ENCODE results near the gene PBX3.

PBX3 gene

DNA sequence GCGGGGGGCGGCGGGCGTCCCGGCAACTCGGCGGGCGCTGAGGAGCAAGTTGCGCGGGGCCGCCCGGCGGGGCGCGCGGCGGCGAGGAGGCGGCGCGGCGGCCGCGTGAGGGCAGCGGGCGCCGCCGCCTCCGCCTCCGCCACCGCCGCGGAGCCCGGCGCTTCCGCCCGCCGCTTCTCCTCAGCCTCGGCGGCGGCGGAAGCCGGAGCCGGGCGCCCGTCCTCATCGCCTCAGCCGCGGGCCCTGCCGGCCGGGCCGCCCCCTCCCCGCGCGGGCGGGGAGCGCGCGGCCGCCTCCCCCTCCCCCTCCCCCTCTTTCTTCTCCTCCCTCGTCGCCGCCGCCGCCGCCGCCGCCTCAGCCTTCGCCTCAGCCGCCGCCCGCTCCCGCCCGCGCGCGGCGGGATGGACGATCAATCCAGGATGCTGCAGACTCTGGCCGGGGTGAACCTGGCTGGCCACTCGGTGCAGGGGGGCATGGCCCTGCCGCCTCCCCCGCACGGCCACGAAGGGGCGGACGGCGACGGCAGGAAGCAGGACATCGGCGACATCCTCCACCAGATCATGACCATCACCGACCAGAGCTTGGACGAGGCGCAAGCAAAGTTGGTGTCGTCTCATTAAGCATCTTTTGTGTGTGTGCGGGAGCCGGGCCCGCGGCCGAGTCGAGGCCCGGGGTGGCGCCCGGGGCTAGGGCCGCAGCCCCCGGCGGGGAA is at the start of gene PBX3:
Gene PBX3 (plus strand): TSS at position 321 of the 712 bp plus-strand sequence.
- DNase-seq (ENCODE audit: low read depth): peak; percentile 38

- no peak for DNase-seq (ENCODE audit: low read depth)
Measured at GRCh38 chr9:125699870-125700269, 47.3 kb upstream of the PBX3 start.

- DNase-seq (ENCODE audit: low read depth): peak; percentile 11
Measured at GRCh38 chr9:125700791-125701190, 46.4 kb upstream of the PBX3 start.

DNA sequence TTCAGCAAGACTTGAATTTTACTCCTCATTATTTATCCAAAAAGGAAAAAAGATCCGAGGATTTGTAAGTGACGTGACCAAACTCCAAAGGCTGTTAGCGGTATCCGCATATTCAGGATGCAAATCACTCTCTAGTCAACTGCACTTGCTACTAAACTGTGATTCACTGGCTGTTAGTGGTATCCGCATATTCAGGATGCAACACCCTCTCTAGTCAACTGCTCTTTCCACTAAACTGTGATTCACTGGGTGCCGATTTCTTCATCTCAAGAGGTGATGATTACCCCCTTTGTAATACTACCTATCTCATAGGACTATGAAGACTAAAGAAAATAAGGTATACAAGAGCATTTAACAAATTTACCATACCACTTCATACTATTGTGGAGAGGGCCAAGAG is 45.8 kb upstream of the PBX3 start:
- DNase-seq (ENCODE audit: low read depth): peak; percentile 75

DNA sequence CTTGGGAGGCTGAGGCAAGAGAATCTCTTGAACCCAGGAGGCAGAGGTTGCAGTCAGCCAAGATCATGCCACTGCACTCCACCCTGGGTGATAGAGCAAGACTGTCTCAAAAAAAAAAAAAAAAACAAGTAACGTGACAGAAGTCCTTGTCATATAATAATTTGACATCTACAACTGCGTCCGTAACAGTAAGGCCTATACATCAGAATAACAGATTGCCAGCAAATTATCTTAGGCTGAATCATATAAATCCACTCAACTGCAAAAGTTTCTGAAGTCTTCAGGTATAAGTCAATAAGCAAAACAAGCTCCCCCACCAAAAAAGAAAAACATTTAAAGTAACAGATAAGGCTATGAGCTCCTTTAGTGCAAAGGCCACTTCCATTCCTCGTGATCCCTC is 43.5 kb upstream of the PBX3 start:
- no peak for DNase-seq (ENCODE audit: low read depth)

- no peak for DNase-seq (ENCODE audit: low read depth)
Measured at GRCh38 chr9:125705893-125706292, 41.3 kb upstream of the PBX3 start.

- peak; percentile 97 for DNase-seq (ENCODE audit: low read depth)
Measured at GRCh38 chr9:125706651-125707471, 40.3 kb upstream of the PBX3 start, which contains the start of gene MAPKAP1. TSS of gene MAPKAP1 (minus strand) at chr9:125707208. CDS start at chr9:125672574, 34,634 bp downstream.

DNA sequence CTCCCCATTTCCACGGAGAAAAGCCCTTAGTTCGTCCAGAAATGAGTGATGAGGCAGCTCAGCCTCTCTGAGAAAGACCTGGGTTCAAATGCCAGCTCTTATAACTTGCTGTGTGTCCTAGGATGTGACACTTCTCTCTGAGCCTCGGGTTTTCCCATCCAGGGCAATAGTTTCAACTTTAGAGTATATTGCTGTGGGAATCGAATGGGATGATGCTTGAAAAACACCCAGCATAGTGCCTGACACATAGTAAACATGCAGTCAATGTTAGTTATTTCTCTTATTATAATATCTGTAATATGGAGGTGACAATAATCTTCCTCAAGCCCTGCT is 39.7 kb upstream of the PBX3 start:
- no peak for DNase-seq (ENCODE audit: low read depth)

GRCh38 chr9:125726456-125727132 is 20.6 kb upstream of the PBX3 start:
- no peak for DNase-seq (ENCODE audit: low read depth)

DNA sequence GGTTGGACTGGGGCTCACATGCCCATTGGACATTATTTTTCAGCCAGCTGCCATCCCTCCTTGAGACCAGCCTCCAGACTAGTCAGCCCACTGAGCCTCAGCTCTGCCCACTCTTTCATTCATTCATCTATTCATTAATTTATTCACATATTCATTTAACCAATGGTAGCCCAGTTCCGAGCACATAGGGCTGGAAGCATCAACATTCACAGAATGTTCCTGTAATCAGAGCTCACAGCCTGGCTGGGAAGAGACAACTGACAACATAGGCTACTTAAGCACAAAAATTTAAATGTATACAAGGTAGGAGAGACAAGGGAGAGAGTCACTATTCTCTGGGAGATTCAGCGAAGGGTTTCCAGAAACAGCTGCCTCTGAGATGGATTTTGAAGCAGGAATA is 17.0 kb upstream of the PBX3 start:
- DNase-seq (ENCODE audit: low read depth): no peak

- DNase-seq (ENCODE audit: low read depth): no peak
Measured at GRCh38 chr9:125732562-125732961, 14.6 kb upstream of the PBX3 start.

- no peak for DNase-seq (ENCODE audit: low read depth)
Measured at GRCh38 chr9:125739436-125739835, 7.7 kb upstream of the PBX3 start.

DNA sequence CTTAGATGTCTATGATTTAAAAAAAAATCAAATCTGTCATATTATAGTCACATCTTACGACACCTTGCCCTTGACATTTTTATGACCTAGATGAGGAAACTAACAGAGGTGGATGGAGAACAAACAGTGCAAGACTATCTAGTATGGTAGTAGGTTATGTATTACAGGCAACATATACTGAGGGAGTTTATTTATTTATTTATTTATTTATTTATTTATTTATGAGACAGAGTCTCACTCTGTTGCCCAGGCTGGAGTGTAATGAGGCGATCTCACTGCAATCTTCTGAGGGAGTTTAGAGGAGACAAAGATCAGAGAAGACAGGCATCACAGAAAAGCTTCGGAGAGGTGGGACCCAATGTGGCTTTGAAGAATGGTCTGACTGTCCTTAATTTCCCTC is 4.5 kb upstream of the PBX3 start:
- DNase-seq (ENCODE audit: low read depth): no peak

GRCh38 chr9:125743682-125744428 is 3.3 kb upstream of the PBX3 start:
- no peak for DNase-seq (ENCODE audit: low read depth)

DNA sequence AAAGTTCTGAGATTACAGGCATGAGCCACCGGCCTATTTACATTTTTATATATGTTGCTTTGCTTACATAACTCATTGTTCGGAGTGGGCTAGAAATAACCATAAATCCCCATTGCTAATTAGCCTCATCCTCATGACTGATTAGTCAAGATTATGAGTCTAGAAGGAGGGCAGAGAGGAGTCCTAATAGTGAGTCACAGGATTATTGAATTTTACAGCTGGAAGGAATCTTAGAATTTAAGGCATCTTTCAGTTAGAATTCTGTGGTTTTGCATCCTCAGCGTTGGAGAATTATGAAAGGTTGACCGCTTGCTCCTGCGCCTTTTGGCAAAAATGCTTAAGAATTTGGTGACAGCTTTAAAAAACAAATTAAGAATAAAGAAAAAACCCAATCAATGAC is 2.6 kb upstream of the PBX3 start:
- DNase-seq (ENCODE audit: low read depth): peak; percentile 77

- peak; percentile 14 for DNase-seq (ENCODE audit: low read depth)
Measured at GRCh38 chr9:125745018-125745417, 2.2 kb upstream of the PBX3 start.

DNA sequence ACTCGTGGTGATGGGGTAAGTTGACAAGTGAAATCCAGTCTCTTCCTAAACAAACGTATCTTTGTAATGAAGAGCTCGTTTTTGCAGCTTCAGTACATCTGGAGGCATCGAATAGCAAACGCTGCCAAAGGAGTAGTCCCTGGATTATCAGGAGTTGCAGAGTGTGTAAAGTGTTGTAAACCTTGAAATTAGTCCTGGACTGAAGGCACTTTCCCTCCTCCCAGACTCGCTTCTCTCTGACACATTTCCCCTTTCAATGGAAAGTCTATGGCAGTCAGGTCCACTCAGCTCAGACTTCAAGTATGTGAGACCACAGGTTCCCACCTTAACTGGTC is 1.5 kb upstream of the PBX3 start:
- DNase-seq (ENCODE audit: low read depth): no peak

- DNase-seq (ENCODE audit: low read depth): peak; percentile 90
Measured at GRCh38 chr9:125746017-125746773, 978 bp upstream of the PBX3 start.

DNA sequence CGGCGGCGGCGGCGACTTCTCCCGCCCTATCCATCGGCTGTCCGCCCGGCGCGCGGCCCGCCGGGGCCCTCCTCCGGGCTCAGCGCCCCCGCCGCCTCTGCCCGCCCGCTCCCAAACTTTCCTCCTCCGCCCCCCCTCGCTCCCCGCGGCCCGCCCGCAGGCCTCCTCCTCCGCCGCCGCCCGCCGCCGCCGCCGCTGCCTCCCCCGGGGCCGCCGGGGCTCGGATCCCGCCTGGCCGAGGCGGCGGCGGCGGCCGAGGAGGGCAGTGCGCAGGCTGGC is 460 bp upstream of the PBX3 start:
- no peak for DNase-seq (ENCODE audit: low read depth)

GRCh38 chr9:125747765-125748445 is 732 bp downstream of the PBX3 start:
- peak; percentile 31 for DNase-seq (ENCODE audit: low read depth)

DNA sequence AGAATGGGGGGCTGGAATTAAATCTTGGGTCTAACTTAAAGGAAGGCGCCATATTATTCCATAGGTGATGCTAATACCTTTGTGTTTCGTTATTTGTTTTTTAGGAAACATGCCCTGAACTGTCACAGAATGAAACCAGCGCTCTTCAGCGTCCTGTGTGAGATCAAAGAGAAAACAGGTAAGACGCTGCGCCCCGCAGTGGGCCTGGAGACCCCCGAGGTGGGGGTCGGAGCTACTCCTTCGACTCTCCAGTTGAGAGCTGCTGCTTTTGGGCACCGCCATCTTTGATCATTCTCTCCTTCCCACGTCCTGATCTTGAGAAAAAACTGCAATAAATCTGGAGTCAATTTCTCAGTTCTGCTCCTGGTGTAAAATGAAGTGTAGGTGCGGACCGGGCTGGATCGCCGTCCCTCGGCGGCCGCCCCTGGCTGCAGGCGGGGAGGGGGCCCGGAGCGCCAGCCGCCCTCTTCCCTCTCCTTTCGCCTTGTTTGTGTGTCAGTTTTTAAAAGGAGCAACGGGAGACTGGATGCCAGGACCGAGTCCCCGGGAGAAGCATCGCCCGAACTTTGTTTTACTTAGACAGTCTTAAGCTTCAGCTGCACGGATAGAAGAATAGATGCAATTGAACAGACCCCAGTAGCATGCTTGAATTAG is 1.4 kb downstream of the PBX3 start:
- no peak for DNase-seq (ENCODE audit: low read depth)
